ENCODE data around the gene UTP11.

DNA sequence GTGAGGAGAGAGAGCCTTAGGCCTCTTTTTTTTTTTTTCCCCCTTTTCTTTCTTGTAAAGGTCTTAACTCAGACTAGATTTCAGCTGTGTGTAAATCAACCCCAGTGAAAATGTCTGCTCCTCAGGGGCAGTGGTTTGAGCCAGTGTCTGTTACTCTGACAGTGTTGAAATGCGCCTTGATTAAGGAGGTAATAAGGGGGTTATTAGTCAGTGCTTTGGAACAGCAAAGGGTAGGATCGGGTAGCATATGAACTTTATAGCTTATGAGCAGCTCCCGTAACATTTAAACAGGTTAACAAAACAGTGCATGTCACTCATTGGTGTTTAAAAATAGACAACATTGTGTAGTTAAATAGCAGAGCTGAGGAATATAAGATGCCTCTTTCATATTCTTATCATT is 10.3 kb downstream of the UTP11 start:
- TF ChIP-seq POLR2A (IDR thresholded peaks at IDR 0.05; ENCODE audit: low read length): no peak
- no peak for TF ChIP-seq GATA1 (IDR thresholded peaks at IDR 0.05; ENCODE audit: low read depth, low read length)

All from erythroblast (primary cell).